CD4-positive, alpha-beta T cell treated with Interleukin-17A for 1 hour (primary cell): ENCODE measurements around the gene KLK2.

Experiments
- DNase-seq: peaks from one replicate; pipeline ENCODE4 v3.0.0-alpha.2; 2020

The KLK2 gene

DNA sequence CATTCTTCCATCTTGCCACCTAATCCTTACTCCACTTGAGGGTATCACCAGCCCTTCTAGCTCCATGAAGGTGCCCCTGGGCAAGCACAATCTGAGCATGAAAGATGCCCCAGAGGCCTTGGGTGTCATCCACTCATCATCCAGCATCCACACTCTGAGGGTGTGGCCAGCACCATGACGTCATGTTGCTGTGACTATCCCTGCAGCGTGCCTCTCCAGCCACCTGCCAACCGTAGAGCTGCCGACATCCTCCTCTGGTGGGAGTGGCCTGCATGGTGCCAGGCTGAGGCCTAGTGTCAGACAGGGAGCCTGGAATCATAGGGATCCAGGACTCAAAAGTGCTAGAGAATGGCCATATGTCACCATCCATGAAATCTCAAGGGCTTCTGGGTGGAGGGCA lies 21.6 kb upstream of the KLK2 start:
- no peak for DNase-seq

DNA sequence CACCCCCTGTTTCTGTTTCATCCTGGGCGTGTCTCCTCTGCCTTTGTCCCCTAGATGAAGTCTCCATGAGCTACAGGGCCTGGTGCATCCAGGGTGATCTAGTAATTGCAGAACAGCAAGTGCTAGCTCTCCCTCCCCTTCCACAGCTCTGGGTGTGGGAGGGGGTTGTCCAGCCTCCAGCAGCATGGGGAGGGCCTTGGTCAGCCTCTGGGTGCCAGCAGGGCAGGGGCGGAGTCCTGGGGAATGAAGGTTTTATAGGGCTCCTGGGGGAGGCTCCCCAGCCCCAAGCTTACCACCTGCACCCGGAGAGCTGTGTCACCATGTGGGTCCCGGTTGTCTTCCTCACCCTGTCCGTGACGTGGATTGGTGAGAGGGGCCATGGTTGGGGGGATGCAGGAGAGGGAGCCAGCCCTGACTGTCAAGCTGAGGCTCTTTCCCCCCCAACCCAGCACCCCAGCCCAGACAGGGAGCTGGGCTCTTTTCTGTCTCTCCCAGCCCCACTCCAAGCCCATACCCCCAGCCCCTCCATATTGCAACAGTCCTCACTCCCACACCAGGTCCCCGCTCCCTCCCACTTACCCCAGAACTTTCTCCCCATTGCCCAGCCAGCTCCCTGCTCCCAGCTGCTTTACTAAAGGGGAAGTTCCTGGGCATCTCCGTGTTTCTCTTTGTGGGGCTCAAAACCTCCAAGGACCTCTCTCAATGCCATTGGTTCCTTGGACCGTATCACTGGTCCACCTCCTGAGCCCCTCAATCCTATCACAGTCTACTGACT lies 18.4 kb upstream of the KLK2 start, which contains the start of gene KLK3:
Gene KLK3, plus strand, starts transcription at position 280 of the 775 bp plus-strand sequence. Its CDS starts 41 bp downstream, at position 321.
- no peak for DNase-seq

DNA sequence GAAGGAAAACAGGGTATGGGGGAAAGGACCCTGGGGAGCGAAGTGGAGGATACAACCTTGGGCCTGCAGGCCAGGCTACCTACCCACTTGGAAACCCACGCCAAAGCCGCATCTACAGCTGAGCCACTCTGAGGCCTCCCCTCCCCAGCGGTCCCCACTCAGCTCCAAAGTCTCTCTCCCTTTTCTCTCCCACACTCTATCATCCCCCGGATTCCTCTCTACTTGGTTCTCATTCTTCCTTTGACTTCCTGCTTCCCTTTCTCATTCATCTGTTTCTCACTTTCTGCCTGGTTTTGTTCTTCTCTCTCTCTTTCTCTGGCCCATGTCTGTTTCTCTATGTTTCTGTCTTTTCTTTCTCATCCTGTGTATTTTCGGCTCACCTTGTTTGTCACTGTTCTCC lies 15.9 kb upstream of the KLK2 start:
- DNase-seq = no peak

DNA sequence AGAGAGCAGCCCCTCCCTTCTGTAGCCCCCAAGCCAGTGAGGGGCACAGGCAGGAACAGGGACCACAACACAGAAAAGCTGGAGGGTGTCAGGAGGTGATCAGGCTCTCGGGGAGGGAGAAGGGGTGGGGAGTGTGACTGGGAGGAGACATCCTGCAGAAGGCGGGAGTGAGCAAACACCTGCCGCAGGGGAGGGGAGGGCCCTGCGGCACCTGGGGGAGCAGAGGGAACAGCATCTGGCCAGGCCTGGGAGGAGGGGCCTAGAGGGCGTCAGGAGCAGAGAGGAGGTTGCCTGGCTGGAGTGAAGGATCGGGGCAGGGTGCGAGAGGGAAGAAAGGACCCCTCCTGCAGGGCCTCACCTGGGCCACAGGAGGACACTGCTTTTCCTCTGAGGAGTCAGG lies 14.4 kb upstream of the KLK2 start:
- no peak for DNase-seq

DNA sequence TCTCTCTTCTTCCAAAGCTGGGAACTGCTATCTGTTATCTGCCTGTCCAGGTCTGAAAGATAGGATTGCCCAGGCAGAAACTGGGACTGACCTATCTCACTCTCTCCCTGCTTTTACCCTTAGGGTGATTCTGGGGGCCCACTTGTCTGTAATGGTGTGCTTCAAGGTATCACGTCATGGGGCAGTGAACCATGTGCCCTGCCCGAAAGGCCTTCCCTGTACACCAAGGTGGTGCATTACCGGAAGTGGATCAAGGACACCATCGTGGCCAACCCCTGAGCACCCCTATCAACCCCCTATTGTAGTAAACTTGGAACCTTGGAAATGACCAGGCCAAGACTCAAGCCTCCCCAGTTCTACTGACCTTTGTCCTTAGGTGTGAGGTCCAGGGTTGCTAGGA lies 13.4 kb upstream of the KLK2 start:
- no peak for DNase-seq

DNA sequence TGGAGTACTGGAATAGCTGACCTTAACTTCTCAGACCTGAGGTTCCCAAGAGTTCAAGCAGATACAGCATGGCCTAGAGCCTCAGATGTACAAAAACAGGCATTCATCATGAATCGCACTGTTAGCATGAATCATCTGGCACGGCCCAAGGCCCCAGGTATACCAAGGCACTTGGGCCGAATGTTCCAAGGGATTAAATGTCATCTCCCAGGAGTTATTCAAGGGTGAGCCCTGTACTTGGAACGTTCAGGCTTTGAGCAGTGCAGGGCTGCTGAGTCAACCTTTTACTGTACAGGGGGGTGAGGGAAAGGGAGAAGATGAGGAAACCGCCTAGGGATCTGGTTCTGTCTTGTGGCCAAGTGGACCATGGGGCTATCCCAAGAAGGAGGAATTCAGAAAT lies 12.2 kb upstream of the KLK2 start:
- no peak for DNase-seq

DNA sequence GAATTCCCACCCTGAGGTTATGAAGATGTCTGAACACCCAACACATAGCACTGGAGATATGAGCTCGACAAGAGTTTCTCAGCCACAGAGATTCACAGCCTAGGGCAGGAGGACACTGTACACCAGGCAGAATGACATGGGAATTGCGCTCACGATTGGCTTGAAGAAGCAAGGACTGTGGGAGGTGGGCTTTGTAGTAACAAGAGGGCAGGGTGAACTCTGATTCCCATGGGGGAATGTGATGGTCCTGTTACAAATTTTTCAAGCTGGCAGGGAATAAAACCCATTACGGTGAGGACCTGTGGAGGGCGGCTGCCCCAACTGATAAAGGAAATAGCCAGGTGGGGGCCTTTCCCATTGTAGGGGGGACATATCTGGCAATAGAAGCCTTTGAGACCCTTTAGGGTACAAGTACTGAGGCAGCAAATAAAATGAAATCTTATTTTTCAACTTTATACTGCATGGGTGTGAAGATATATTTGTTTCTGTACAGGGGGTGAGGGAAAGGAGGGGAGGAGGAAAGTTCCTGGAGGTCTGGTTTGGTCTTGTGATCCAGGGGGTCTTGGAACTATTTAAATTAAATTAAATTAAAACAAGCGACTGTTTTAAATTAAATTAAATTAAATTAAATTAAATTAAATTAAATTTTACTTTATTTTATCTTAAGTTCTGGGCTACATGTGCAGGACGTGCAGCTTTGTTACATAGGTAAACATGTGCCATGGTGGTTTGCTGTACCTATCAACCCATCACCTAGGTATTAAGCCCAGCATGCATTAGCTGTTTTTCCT lies 11.5 kb upstream of the KLK2 start:
- DNase-seq = no peak

DNA sequence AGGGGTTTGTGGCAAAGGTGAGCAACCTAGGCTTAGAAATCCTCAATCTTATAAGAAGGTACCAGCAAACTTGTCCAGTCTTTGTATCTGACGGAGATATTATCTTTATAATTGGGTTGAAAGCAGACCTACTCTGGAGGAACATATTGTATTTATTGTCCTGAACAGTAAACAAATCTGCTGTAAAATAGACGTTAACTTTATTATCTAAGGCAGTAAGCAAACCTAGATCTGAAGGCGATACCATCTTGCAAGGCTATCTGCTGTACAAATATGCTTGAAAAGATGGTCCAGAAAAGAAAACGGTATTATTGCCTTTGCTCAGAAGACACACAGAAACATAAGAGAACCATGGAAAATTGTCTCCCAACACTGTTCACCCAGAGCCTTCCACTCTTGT lies 3.8 kb upstream of the KLK2 start:
- DNase-seq = no peak

DNA sequence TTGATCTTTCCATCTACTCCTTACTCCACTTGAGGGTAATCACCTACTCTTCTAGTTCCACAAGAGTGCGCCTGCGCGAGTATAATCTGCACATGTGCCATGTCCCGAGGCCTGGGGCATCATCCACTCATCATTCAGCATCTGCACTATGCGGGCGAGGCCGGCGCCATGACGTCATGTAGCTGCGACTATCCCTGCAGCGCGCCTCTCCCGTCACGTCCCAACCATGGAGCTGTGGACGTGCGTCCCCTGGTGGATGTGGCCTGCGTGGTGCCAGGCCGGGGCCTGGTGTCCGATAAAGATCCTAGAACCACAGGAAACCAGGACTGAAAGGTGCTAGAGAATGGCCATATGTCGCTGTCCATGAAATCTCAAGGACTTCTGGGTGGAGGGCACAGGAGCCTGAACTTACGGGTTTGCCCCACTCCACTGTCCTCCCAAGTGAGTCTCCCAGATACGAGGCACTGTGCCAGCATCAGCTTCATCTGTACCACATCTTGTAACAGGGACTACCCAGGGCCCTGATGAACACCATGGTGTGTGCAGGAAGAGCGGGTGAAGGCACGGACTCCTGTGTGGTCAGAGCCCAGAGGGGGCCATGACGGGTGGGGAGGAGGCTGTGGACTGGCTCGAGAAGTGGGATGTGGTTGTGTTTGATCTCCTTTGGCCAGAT lies 2.7 kb upstream of the KLK2 start:
- DNase-seq = no peak

DNA sequence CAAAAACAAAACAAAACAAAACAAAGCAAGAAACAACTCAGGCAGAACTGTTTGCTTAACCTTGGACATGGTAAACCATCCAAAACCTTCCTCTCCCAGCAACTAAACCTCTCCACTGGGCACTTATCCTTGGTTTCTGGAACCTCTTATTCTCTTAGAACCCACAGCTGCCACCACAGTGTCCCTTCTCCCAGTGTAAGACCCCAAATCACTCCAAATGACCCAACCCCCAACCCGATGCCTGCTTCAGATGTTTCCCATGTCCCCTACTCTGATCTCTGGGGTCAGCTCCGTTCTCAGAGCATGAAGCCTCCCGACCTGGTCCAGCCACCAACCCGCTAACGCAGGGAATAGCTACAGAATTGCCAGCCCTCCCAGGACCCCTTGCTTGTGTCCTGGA lies 972 bp downstream of the KLK2 start:
- DNase-seq = no peak

DNA sequence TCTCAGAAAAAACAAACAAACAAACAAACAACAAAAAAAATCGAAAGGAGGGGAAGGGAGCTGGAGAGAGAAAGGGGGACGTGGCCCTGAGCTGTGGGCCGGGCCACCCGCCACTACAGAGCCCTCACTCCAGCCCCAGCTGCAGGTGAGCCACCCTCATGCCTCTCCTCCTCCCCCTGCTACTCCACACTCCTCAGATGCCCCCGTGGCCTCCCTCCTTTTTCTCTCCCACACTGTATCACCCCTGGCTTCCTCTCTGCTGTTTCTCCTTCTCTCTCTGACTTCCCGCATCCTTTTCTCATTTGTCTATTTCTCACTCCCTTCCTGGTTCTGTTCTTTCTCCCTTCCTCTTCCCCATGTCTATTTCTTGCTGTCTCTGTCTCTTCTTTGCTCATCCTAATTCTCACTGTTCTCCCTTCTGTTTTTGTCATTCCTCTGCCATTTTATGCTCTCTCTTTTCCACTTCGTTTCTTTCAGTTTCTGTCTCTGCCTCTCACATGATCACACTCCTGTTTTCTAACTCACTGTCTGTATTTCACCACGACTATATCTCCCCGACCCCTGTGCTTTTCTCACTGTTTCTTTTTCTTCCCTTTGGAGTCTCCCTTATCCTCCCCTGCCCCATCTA lies 2.7 kb downstream of the KLK2 start:
- no peak for DNase-seq

DNA sequence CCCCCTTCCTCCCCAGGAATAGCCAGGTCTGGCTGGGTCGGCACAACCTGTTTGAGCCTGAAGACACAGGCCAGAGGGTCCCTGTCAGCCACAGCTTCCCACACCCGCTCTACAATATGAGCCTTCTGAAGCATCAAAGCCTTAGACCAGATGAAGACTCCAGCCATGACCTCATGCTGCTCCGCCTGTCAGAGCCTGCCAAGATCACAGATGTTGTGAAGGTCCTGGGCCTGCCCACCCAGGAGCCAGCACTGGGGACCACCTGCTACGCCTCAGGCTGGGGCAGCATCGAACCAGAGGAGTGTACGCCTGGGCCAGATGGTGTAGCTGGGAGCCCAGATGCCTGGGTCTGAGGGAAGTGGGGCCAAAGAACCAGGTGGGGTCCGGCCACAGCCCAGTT lies 3.2 kb downstream of the KLK2 start:
- no peak for DNase-seq

DNA sequence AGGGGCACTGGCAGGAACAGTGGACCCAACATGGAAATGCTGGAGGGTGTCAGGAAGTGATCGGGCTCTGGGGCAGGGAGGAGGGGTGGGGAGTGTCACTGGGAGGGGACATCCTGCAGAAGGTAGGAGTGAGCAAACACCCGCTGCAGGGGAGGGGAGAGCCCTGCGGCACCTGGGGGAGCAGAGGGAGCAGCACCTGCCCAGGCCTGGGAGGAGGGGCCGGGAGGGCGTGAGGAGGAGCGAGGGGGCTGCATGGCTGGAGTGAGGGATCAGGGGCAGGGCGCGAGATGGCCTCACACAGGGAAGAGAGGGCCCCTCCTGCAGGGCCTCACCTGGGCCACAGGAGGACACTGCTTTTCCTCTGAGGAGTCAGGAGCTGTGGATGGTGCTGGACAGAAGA lies 4.1 kb downstream of the KLK2 start:
- DNase-seq = no peak

DNA sequence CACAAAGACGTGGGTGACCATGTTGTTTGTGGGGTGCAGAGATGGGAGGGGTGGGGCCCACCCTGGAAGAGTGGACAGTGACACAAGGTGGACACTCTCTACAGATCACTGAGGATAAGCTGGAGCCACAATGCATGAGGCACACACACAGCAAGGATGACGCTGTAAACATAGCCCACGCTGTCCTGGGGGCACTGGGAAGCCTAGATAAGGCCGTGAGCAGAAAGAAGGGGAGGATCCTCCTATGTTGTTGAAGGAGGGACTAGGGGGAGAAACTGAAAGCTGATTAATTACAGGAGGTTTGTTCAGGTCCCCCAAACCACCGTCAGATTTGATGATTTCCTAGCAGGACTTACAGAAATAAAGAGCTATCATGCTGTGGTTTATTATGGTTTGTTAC lies 5.6 kb downstream of the KLK2 start:
- no peak for DNase-seq

DNA sequence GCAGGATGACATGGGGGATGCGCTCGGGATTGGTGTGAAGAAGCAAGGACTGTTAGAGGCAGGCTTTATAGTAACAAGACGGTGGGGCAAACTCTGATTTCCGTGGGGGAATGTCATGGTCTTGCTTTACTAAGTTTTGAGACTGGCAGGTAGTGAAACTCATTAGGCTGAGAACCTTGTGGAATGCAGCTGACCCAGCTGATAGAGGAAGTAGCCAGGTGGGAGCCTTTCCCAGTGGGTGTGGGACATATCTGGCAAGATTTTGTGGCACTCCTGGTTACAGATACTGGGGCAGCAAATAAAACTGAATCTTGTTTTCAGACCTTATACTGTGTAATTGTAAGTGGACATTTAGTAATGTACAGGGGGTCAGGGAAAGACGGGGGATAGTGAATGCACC lies 7.0 kb downstream of the KLK2 start:
- no peak for DNase-seq

DNA sequence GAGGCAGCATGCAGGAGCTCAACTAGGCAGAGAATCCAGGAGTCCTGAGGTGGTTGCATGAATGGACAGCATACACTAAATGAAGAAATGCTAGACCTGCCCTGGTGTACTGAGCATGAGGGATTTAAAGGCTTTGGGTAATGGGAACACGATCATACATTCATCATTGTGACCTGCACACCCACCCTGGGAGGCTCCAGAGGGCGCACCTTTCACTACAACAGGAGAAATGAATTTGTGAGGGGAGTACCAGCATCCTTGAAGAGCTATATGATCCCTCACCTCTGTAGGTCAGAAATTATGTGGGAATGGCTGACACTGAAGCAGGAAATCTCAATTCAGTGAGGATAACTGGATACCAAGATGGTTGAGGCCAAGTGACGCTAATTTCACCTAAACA lies 8.9 kb downstream of the KLK2 start:
- DNase-seq = no peak

DNA sequence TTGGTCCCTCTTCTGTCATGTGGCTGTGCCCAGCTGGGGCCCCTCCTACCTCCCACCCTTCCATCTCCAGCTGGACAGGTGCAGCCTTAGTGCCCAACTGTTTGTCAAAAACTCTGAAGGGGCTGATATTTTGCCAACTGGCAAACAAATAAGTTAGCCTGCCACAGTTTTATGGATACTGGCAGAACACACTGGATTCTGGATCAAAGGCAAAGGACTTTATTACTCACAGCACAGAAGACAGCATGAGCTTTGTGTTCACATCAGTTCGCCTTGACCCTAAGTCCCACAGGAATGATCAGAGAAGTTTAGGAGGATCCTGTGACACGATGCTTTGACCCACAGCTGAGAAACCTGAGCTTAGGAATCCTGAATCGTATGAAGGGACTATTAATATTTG lies 16.4 kb downstream of the KLK2 start:
- no peak for DNase-seq

DNA sequence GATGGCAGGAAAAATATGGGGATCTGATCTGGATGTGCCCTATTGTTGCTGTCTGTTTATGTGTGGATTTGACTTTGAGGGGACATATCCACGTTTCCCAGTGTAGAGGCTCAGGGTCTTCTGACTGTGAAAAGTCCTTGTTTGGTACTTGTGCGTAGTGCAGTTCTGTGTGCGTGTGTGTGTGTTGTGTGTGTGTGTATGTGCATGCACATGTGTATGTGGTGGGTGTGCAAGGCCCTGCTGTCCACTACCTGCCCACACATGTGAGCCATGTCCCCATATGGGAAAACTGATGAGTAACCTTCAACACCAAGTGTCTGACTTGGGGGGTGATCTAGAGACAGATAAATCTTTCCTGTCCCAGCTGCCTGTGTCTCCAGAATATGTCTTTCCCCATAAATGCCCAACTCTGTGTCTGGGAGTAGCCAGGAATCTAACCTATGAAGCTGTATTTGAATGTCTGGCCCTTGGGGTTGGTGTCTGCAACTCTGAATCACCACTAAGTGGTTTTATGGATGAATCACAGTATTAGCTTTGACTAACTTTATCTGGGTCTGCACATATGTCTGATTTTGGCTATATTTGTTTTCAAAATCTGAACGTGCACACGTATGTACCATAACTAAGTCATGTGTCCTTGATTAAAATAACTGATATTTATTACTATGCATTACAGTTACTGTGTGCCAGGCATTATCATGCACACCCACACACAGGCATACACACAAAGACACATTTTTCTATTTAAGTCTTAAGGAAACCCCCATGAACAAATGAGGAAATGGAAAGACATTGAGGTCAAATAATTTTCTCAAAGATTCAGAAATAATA lies 17.4 kb downstream of the KLK2 start:
- no peak for DNase-seq

DNA sequence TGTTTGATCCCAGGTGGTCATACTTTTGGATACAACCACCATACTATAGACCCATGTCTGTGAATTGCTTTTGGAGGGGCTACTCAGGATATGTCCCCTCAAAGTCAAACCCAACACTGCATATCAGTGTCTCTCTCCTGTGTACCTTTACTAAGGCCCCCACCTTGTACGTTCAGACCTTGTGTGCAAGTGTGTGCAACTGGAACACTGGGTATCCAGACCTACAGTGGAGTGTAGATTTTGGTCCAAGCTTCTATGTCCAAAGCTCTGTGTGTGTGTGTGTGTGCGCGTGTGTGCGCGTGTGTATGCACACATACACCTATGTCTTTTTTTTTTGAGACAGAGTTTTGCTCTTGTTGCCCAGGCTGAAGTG lies 18.0 kb downstream of the KLK2 start:
- DNase-seq = no peak

DNA sequence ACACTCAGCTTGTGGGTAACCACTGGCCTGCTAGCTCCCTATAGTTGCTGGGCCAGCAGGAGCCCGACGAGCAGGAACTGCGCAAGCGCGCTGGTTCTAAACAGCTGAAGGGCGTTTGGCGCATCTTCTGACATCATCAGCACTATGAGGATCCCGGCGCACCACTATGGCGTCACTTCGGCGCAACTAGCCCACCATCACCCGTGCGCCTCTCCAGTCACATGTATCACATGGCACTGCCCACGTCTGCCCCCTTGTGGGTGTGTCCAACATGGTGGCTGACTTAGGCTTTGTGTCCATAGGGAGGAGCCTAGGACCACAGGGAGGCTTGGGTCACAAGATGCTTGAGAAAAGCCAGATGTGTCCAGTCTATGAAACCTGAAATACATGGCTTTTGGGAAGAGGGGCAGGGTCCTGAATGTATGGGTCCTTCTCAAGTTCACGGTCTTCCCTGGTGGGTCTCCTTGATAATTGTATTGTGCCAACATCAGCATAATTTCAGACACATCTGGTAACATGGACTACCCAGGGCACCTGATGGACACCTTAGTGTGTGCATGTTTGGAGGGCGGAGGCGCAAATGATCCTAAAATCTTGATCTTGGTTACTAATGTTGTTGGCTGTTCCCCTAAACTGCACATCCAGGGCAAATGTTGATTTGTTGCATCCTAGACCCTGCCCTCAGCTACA lies 20.0 kb downstream of the KLK2 start:
- no peak for DNase-seq

DNA sequence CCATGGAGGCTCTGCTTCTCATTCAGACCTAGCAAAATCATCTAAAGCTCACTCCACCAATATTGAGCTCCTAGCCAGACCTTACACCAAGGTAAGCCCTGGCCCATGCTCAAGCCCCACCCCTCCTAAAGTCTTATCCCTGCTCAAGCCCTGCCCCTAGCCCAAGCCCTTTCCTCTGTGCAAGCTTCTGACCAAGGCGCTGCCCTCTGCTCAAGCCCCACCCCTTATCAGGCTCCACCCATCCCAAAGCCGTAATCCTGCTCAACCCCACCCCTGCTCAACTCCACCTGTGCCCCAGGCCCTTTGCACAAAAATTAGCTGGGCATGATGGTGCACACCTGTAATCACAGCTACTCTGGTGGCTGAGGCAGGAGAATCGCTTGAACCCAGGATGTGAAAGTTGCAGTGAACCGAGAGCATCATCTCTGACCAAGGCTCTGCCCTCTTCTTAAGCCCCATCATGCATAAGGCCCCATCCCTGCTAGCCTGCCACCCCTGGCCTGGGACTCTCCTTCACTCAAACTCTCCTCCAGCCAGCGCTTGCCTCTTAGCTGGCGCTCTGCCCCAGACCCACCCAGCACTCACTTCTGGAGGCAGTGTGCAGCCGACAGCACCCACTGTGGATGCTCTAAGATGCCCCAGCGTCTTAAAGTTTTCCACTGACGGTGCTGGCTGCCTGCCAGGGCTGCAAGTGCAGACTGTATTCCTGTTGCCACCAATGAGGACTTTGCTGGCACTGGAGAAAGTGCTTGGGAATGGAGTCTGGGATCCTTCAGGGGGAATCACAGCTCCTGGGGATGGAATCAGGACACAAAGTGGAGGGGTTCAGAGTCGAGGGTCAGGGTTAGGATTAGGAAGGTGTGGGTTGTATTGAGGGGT lies 21.5 kb downstream of the KLK2 start:
- no peak for DNase-seq
